NCI-H1417 (cell line): ENCODE measurements around the gene ZNF747.

Source experiments
- DNase-seq, 3 experiments: peaks; one replicate each; lab custom pipeline; 2025; lab: John Stamatoyannopoulos, UW

Gene ZNF747

DNA sequence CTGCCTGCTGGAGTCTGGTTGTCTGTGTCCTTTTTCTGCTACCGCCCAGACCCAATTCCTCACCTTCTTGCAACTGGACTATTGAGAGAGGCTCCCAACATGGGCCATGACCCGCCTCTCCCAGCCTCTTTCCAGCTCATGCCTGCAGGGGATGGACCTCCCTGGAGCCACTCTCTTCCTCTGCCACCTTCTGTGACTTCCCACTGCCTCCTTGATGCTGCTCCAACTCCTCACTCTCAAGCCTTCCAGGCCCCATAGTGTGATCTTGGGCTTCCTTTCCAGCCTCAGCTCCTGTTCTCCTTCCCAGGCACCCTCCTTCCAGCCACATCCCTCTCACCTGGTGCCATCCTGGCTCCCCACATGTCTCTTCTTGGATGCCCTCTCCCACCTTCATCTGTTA lies 19.4 kb downstream of the ZNF747 start:
- no peak for DNase-seq

DNA sequence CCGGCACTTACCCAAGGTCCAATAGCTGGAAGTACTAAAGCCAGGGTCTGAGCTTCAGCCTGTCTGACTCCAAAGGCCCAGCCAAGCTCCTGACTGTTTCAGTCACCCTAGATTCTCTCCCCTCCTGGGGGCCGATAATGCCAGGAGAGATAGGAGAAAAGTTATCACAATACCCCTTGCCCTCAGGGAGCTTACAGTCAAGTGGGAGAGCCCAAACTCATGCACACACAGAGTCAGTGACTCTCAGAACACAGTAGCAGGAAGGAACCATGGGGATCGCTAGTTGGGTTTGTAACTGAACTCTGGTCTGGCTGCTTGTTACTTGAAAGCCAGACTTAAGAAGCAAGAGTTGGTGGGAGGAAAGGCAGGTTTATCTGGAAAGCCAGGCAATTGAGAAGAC lies 23.1 kb downstream of the ZNF747 start:
- DNase-seq: no peak

DNA sequence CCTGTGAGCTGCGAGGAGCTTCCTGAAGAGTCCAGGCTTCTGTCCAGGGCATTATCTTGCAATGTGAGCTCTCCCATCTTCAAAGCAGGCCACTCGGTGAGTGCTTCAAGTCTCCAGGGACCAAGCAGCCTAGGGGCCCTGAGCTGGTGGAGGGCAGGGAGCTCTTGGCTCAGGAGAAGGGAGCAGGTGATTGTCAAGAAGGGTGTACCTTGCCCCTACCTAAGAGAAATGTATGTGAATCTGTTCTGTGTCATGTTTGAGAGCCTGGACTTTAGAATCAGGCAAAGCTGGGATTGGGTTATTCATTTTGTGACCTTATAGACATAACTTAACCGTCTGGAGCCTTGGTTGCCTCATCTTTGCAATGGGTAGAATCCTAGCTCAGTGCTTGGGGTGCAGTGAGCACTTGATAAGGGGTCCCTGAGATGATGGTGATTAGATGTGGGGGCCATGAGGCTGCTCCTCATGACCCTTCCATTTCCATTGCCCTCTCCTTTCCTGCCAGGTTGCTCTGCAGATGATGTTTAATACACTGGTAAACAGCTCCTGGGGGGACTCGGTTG lies 24.2 kb downstream of the ZNF747 start:
- DNase-seq: no peak

DNA sequence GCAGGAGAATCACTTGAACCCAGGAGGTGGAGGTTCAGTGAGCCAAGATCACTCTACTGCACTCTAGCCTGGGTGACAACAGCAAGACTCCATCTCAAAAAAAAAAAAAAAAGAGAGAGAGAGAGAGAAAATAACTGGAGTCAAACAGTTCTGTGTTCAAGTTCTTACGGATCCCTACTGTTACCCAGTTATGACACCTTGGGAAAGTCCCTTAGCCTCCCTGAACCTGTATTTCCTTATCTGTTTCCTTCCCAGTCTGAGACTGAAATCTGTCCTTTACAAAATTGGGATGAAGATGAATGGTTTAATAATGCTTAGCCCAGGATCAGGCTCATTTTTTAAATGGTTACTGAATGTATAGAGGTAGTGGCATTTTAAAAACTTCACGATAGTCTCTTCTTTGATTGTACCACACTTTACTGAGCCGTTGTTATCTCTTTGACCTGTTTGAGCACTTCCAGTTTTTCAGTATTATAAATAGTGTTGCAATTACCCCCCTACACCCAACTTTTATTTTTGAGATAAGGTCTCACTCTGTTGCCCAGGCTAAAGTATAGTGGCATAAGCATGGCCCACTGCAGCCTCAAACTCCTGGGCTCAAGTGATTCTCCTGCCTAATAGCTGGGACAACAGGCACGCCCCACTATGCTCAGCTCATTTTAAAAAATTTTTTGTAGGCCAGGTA lies 25.4 kb downstream of the ZNF747 start:
- DNase-seq: no peak

DNA sequence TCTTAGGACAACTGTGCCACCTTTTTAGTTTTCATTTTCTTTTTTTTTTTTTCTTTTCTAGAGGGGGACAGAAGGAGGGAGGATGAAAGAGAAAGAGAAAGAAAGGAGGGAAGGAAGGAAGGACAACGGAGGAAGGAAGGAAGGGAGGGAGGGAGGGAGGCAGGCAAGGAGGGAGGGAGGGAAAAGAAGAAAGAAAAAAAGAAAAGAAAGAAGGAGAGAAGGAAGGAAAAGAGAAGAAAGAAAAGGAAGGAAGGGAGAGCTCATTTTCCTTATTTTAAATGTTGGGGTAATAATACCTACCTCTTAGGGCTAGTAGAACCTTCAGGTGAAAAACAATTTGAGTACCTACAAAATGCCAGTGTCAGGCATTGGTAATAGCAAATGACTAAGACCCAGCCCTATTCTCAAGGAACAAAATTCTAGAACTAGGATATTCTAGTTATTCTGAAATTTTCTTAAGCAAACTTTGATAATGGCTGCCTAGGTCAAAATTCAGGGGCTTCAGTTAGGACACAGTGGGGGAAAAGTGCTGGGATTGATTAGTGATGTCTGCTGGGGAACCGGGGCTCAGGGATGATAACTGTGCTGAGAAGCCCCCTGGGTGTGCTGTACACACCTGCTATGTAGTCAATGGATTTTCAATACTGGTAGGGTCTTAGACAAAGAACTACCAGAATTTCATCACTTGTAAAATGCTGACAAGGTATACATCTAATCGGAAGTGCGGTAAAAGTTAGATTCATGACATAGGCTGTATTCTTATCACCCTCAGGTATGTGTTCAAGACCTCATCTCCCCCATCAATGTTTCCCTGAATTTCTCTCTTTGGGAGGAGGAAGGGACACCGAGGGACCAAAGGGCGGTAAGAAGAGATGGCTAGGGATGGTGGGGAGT lies 31.0 kb downstream of the ZNF747 start:
- no peak for DNase-seq

DNA sequence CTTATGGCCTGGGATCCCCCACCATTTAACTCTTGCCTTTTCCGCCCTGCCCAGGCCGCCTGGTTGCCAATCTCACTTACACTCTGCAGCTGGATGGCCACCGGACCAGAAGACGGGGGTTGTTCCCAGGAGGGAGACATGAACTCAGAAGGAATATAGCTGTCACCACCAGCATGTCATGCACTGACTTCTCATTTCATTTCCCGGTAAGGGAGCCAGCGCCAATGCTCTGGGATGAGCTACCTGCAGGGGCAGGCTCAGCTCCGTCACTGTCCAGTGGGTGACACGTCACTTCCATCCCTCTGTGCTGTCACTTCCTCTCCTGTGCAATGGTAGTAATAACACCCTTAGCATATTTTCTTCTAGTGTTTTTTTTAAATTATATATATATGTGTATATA lies 35.4 kb downstream of the ZNF747 start:
- DNase-seq: no peak

DNA sequence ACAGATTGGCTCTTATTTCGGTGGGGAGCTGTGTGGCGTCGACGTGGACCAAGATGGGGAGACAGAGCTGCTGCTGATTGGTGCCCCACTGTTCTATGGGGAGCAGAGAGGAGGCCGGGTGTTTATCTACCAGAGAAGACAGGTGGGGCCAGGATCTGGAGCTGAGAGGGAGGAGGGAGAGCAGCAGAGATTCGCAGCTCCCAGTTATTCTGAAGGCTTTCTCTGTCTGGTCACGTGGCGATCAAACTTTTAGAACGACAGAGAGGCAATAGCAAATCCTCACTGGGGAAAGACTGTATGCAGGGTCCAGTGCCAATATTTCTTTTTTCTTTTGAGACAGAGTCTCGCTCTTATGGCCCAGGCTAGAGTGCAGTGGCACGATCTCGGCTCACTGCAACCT lies 39.9 kb downstream of the ZNF747 start:
- DNase-seq: peak in 1 of 3 experiments; percentile 22

DNA sequence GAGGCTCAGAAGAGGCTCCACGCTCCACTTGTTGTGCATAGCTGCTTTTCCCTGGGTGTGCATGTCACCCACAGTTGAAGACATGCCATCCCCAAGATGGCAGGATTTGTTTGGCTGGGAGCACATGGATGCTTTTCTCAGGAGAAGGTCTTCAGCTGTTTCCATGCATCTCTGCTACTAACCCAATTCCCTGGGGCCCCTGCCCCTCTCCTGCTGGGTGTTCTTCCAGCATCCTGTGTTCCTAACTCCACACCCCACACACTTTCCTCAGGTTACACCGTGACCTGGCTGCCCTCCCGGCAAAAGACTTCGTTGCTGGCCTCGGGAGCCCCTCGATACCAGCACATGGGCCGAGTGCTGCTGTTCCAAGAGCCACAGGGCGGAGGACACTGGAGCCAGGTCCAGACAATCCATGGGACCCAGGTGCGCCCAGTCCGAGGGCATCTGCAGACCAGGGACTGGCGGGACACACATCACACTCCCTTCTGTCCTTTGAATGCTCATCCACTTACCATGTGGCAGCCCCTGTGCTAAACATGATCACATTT lies 40.6 kb downstream of the ZNF747 start:
- no peak for DNase-seq

DNA sequence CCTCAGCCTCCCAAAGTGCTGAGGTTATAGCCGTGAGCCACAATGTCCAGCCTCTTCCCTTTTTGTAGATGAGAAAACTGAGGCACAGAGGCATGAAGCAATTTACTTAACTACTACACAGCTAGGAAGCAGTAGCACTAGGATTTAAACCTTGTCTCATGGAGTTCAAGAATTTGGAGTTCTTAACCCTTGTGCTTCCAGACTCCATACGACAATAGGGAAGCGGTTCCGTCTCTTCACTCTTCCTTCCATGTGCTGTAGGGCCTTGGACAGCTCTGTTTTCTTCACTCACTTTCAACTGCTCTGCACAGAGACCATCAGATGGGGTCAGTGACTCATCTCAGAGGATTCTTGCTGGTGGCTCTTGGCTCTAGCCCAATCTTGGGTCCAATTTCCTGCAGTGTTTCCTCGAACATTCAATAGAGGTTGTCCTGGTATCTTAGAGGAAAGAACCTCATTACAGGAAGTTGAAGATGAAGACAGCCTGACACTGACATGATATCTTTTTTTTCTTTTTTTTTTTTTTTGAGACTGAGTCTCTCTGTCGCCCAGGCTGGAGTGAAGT lies 42.8 kb downstream of the ZNF747 start:
- no peak for DNase-seq

DNA sequence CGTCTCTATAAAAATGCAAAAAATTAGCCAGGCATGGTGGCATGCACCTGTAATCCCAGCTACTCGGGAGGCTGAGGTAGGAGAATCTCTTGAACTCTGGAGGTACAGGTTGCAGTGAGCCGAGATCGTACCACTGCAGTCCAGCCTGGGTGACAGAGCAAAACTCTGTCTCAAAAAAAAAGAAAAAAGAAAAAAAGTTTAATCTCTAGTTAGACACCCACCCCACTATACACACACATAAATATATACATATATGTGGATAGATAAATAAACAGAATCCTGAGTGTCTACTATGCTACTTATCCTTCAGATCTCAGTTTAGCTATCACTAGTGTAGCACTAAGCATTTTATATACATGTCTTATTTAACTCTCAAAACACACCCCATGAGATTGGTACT lies 43.4 kb downstream of the ZNF747 start:
- no peak for DNase-seq

DNA sequence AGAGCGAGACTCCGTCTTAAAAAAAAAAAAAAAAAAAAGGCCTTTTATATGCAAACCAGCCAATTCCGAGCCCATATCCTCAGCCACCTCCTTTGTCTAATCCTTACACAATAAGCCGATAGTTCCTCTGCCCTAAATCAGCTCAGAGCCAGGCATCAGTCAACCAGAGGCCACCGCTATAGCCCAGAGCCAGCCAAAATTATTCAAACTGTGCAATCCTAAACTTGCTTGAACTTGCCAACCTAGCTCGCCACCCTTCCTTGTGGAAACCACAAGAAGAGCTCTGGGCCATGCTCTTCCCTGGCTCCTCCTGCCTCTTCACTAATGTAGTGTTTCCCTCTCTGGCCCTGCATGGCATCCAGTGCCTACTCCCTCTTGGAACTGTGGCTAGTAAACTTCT lies 44.4 kb downstream of the ZNF747 start:
- no peak for DNase-seq

DNA sequence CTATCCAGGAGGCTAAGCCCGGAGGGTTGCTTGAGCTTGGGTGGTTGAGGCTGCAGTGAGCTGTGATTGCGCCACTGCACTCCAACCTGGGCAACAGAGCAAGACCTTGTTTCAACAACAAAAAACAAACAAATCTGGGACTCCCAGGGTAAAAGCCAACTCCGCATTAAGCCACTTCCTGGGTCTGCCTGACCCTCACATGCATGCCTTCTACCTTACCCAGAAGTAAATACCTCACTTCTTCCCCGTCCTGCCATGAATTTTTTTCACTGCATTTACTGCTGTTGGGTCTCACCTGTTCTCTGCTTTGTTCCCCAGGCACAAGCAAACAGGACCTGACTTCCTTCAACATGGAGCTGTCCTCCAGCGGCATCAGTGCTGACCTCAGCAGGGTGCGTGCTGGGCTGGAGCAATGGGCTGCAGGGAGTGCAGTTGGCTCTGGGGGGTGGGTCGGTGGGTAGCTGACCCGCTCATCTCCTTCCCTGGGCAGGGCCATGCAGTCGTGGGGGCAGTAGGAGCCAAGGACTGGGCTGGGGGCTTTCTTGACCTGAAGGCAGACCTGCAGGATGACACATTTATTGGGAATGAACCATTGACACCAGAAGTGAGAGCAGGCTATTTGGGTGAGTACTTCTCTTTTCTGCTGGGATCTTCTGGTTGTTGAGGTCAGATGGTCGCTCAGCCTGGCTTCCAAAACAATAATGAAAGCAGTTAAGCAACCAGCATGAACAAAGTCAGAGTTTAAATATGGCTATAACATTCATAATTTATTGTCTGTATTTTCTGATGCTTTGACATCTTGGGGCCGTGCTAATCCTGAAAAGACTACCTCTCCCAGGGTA lies 45.7 kb downstream of the ZNF747 start:
- no peak for DNase-seq

DNA sequence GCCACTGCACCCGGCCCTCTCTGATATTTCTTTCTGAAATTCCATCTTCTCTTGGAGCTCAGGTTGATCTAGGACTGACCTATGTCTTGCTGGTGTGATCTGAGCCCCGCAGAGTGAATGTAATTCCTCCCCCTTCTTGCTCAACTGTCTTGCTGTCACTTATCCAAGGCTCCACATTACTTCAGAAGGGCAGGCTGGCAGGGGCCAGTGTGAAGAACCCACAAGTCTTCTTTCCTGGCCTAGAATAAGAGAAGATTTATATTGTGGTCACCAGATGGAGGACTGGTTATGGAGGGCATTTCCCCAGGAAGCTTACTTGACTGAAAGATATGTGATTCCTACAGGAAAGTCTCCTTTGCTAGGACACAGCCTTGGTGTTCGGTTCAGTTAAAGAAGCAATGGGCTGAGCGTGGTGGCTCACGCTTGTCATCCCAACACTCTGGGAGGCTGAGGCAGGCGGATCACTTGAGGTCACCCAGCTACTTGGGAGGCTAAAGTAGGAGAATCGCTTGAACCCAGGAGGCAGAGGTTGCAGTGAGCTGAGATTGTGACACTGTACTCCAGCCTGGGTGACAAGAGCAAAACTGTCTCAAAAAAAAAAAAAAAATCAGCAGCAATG lies 48.7 kb downstream of the ZNF747 start:
- no peak for DNase-seq

DNA sequence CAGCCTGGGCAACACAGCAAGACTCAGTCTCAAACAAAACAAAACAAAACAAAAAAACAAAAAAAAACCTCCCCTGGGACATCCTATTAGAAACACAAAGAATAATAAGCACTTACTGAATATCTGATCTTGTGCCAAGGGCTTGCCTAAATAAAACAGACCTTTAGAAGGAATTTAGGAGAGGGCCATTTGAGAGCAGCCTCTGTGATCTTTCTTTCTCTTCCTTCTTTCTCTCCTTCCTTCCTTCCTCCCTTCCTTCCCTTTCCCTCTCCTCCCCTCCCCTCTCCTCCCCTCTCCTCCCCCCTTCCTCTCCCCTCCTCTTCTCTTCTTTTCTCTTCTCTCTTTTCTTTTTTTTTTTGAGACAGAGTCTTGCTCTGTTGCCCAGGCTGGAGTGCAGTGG lies 49.8 kb downstream of the ZNF747 start:
- DNase-seq: no peak

DNA sequence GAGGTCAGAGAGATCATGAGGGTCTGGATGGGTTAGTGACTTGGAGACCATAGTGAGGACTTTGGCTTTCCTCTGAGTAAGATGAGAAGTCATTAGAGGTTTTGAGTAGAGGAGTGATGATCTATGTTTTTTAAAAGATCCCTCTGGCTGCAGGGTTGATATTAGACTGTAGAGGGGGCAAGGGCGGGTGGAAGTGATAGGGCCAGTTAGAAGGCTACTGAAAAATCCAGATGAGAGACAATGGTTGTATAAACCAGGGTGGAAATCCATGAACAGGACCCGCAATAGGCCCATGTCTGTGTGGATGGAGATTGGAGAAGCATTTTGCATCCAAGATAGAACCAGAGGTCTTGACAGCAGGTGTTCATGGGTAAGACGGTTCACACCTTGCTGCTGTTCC lies 52.3 kb downstream of the ZNF747 start:
- DNase-seq: no peak

DNA sequence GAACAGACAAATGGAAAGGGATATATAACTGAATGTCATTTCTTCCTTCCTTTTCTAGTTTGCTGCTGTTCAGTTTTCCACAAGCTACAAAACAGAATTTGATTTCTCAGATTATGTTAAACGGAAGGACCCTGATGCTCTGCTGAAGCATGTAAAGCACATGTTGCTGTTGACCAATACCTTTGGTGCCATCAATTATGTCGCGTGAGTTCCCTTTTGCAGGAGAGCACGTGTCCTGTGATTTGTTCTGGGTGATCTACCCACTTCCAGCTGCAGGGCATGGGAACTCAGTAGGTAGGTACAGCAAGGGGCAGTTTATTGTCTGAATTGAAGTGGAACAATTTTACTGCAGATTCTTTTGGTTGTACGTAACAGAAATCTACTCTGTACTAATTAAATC lies 53.3 kb downstream of the ZNF747 start:
- peak in 1 of 3 experiments; percentile 4 for DNase-seq
